Lower leg skin (tissue), 3 donors: ENCODE results near the gene NR1D2.

Experiments
- POLR2A ChIP-seq, 2 donors: fragments of 450-650 bp; IDR thresholded peaks; one replicate each; pipeline ENCODE4 v1.6.1; 2016 to 2017; ENCODE audit warnings: antibody characterized with exemption in 2 of 2, mild to moderate bottlenecking in 1 of 2, moderate library complexity in 1 of 2
- TF ChIP-seq, protein P1 (sequence below), 3 donors: fragments of 450-650 bp; IDR thresholded peaks; one replicate each; pipeline ENCODE4 v1.5.1; 2016; ENCODE audit warnings: antibody characterized with exemption in 3 of 3, mild to moderate bottlenecking in 3 of 3, moderate library complexity in 2 of 3

GRCh38 chr3:23911397-23911796 is 33.7 kb upstream of the NR1D2 start:
- no peak for TF ChIP-seq POLR2A (IDR thresholded peaks at IDR 0.05)
- TF ChIP-seq, protein P1, sequence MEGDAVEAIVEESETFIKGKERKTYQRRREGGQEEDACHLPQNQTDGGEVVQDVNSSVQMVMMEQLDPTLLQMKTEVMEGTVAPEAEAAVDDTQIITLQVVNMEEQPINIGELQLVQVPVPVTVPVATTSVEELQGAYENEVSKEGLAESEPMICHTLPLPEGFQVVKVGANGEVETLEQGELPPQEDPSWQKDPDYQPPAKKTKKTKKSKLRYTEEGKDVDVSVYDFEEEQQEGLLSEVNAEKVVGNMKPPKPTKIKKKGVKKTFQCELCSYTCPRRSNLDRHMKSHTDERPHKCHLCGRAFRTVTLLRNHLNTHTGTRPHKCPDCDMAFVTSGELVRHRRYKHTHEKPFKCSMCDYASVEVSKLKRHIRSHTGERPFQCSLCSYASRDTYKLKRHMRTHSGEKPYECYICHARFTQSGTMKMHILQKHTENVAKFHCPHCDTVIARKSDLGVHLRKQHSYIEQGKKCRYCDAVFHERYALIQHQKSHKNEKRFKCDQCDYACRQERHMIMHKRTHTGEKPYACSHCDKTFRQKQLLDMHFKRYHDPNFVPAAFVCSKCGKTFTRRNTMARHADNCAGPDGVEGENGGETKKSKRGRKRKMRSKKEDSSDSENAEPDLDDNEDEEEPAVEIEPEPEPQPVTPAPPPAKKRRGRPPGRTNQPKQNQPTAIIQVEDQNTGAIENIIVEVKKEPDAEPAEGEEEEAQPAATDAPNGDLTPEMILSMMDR (IDR thresholded peaks at IDR 0.05) = no peak
